WTC11 (cell line): ENCODE data around the gene PTCHD4. TPM values are rescaled to one million over a fixed set of nuclear protein-coding genes. Genes with fewer than 3 reads are reported as not detected.

Experiments
- ATAC-seq: fragments of 200-7000 bp; cut with Tn5 transposase; 2 replicates; pipeline ENCODE4 v1.10.0; 2021; ENCODE audit warnings: mild to moderate bottlenecking, moderate library complexity
- CTCF ChIA-PET: fragments of 300-600 bp; sonication (Branson Sonifier 250); formaldehyde crosslinking; loops from one replicate; lab custom pipeline; 2021; ENCODE audit warnings: antibody characterized with exemption; lab: Charles Lee
- POLR2A ChIA-PET: fragments of 350-600 bp; sonication (Branson Sonifier 250); formaldehyde crosslinking; loops from one replicate; lab custom pipeline; 2021; ENCODE audit warnings: antibody characterized with exemption; lab: Charles Lee
- DNase-seq: peaks from one replicate; pipeline ENCODE4 v3.0.0; 2021; ENCODE audit warnings: low spot score
- H3K27ac Mint-ChIP-seq: 2 replicates; pipeline ENCODE4 v1.8.0; 2021; ENCODE audit warnings: mixed read lengths
- H3K27me3 Mint-ChIP-seq: 2 replicates; pipeline ENCODE4 v1.8.0; 2021; ENCODE audit warnings: low read depth, mild to moderate bottlenecking, moderate library complexity, mixed read lengths
- H3K36me3 Mint-ChIP-seq: 2 replicates; pipeline ENCODE4 v1.8.0; 2021; ENCODE audit warnings: mixed read lengths
- H3K4me1 Mint-ChIP-seq: 2 replicates; pipeline ENCODE4 v1.8.0; 2022; ENCODE audit warnings: mixed read lengths
- H3K4me3 Mint-ChIP-seq: 2 replicates; pipeline ENCODE4 v1.8.0; 2021; ENCODE audit warnings: mild to moderate bottlenecking, moderate library complexity, mixed read lengths
- H3K9me3 Mint-ChIP-seq: 2 replicates; pipeline ENCODE4 v1.8.0; 2021; ENCODE audit warnings: mixed read lengths
- AFF4 ChIP-seq: sonication (generic); formaldehyde crosslinking; IDR thresholded peaks from 2 replicates; pipeline ENCODE4 v1.8.1; 2023; ENCODE audit warnings: mild to moderate bottlenecking, missing genetic modification reagents, borderline replicate concordance
- ATF3 ChIP-seq: sonication (generic); formaldehyde crosslinking; conservative IDR thresholded peaks from 2 replicates; pipeline ENCODE4 v1.8.1; 2022; ENCODE audit warnings: mild to moderate bottlenecking, missing genetic modification reagents
- CBFB ChIP-seq: sonication (generic); formaldehyde crosslinking; IDR thresholded peaks from 2 replicates; pipeline ENCODE4 v1.8.1; 2022; ENCODE audit warnings: mild to moderate bottlenecking, low read depth, missing genetic modification reagents
- E2F1 ChIP-seq: sonication (generic); formaldehyde crosslinking; IDR thresholded peaks from 2 replicates; pipeline ENCODE4 v1.8.0; 2022; ENCODE audit warnings: mild to moderate bottlenecking, missing genetic modification reagents
- FOXP4 ChIP-seq: sonication (generic); formaldehyde crosslinking; IDR thresholded peaks from 2 replicates; pipeline ENCODE4 v1.8.0; 2022; ENCODE audit warnings: mild to moderate bottlenecking, missing genetic modification reagents
- KAT7 ChIP-seq: sonication (generic); formaldehyde crosslinking; IDR thresholded peaks from 2 replicates; pipeline ENCODE4 v1.8.1; 2023; ENCODE audit warnings: missing genetic modification reagents, mild to moderate bottlenecking, borderline replicate concordance
- MAX ChIP-seq: sonication (generic); formaldehyde crosslinking; IDR thresholded peaks from 2 replicates; pipeline ENCODE4 v1.8.0; 2022; ENCODE audit warnings: mild to moderate bottlenecking, missing genetic modification reagents
- NR3C1 ChIP-seq: sonication (generic); formaldehyde crosslinking; conservative IDR thresholded peaks from 2 replicates; pipeline ENCODE4 v1.8.1; 2023; ENCODE audit warnings: low read depth, mild to moderate bottlenecking, missing genetic modification reagents
- SMAD4 ChIP-seq: sonication (generic); formaldehyde crosslinking; IDR thresholded peaks from 2 replicates; pipeline ENCODE4 v1.8.0; 2022; ENCODE audit warnings: mild to moderate bottlenecking, missing genetic modification reagents
- ZBTB43 ChIP-seq: sonication (generic); formaldehyde crosslinking; IDR thresholded peaks from 2 replicates; pipeline ENCODE4 v1.8.1; 2023; ENCODE audit warnings: mild to moderate bottlenecking, missing genetic modification reagents
- ZNF121 ChIP-seq: sonication (generic); formaldehyde crosslinking; IDR thresholded peaks from 2 replicates; pipeline ENCODE4 v1.8.0; 2023; ENCODE audit warnings: missing genetic modification reagents
- ZNF512 ChIP-seq: sonication (generic); formaldehyde crosslinking; IDR thresholded peaks from 2 replicates; pipeline ENCODE4 v1.8.1; 2022; ENCODE audit warnings: missing genetic modification reagents, borderline replicate concordance
- ZNF532 ChIP-seq: fragments of 250-450 bp; sonication (Bioruptor Pico); IDR thresholded peaks from 2 replicates; pipeline ENCODE4 v1.9.0; 2021; ENCODE audit warnings: mild to moderate bottlenecking, borderline replicate concordance
- ZNF671 ChIP-seq: fragments of 250-450 bp; sonication (Bioruptor Pico); IDR thresholded peaks from 2 replicates; pipeline ENCODE4 v1.8.0; 2021; ENCODE audit warnings: mild to moderate bottlenecking
- total RNA-seq: library from RNA; stranded (reverse); gene quantifications from 3 replicates; pipeline ENCODE4 v1.2.3, GENCODE V29; 2021
- TF ChIP-seq, protein P1 (sequence below): sonication (generic); formaldehyde crosslinking; conservative IDR thresholded peaks from 2 replicates; pipeline ENCODE4 v1.8.1; 2023; ENCODE audit warnings: mild to moderate bottlenecking, low read depth, missing genetic modification reagents, moderate library complexity

Gene PTCHD4
- total RNA-seq, 1 experiment from 2014 or later: 1.6 TPM

- TF ChIP-seq ZNF532 (no peak), E2F1 (CRISPR knock-in tag) (no peak), SMAD4 (no peak), MAX (no peak), CBFB (CRISPR knock-in tag) (no peak), FOXP4 (CRISPR knock-in tag) (no peak), ATF3 (no peak)
- TF ChIP-seq, all 79 proteins: peak for 0
Observed at GRCh38 chr6:48150701-48151100, 39.7 kb upstream of the PTCHD4 start (continued).

DNA sequence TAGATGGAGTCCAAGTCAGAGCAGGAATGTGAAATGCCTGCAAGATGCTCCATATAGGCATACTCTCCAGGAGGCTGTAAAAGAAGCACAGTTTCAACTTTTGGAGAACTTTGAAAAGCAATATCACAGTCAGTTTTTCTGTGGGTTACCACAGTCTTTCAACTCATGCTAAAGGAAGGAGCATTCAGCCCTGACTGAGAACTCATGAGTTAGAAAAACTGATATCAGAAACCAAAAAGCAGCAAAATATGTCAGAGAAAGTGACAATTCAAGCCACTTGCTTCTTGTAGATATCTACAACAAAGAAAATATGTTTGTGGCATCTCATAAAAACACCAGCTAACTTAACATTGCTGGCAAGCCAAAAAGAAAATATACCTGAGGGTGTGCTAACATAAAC lies 36.1 kb upstream of the PTCHD4 start:
- Mint-ChIP-seq H3K4me3 (no peak overlapping the region), H3K36me3 (peaks cover 21% of the 10 kb centered on the region), H3K27ac (no peak overlapping the region), H3K9me3 (peaks cover 32% of the 10 kb centered on the region), H3K4me1 (peaks cover 9% of the 10 kb centered on the region), H3K27me3 (no peaks in the 10 kb centered on the region)
- DNase-seq: no peak
- ChIA-PET CTCF (no interaction called here), POLR2A (no interaction called here)
- ATAC-seq: no peak
- TF ChIP-seq NR3C1 (CRISPR knock-in tag) (no peak), ZNF121 (CRISPR knock-in tag) (no peak), ZNF512 (no peak), ZBTB43 (CRISPR knock-in tag) (no peak), KAT7 (no peak), SMAD4 (no peak), ZNF671 (CRISPR knock-in tag) (no peak), AFF4 (CRISPR knock-in tag) (no peak)
- TF ChIP-seq, protein P1, sequence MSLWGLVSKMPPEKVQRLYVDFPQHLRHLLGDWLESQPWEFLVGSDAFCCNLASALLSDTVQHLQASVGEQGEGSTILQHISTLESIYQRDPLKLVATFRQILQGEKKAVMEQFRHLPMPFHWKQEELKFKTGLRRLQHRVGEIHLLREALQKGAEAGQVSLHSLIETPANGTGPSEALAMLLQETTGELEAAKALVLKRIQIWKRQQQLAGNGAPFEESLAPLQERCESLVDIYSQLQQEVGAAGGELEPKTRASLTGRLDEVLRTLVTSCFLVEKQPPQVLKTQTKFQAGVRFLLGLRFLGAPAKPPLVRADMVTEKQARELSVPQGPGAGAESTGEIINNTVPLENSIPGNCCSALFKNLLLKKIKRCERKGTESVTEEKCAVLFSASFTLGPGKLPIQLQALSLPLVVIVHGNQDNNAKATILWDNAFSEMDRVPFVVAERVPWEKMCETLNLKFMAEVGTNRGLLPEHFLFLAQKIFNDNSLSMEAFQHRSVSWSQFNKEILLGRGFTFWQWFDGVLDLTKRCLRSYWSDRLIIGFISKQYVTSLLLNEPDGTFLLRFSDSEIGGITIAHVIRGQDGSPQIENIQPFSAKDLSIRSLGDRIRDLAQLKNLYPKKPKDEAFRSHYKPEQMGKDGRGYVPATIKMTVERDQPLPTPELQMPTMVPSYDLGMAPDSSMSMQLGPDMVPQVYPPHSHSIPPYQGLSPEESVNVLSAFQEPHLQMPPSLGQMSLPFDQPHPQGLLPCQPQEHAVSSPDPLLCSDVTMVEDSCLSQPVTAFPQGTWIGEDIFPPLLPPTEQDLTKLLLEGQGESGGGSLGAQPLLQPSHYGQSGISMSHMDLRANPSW (CRISPR knock-in tag): no peak
